ENCODE data around the gene CEACAM5.

CEACAM5 gene

GRCh38 chr19:41708481-41708880 lies at the start of gene CEACAM5:
Gene CEACAM5, plus strand, starts transcription at chr19:41708626. Its CDS starts 106 bp downstream, at chr19:41708732.
- no peak for DNase-seq

- no peak for DNase-seq
Observed at GRCh38 chr19:41666075-41666474, 42.4 kb upstream of the CEACAM5 start.

GRCh38 chr19:41668315-41668714 lies 40.1 kb upstream of the CEACAM5 start:
- no peak for DNase-seq

GRCh38 chr19:41670755-41671154 lies 37.7 kb upstream of the CEACAM5 start:
- no peak for DNase-seq

- DNase-seq, result no peak
Observed at GRCh38 chr19:41671486-41671885, 36.9 kb upstream of the CEACAM5 start.

- DNase-seq, result no peak
Observed at GRCh38 chr19:41682437-41682836, 26.0 kb upstream of the CEACAM5 start.

- DNase-seq, result no peak
Observed at GRCh38 chr19:41687419-41687818, 21.0 kb upstream of the CEACAM5 start.

GRCh38 chr19:41688098-41688497 lies 20.3 kb upstream of the CEACAM5 start, which contains the start of gene CEACAM7:
Gene CEACAM7, minus strand, starts transcription at chr19:41688270. Its CDS starts 105 bp downstream, at chr19:41688165.
- no peak for DNase-seq

- DNase-seq, result no peak
Observed at GRCh38 chr19:41688687-41689086, 19.7 kb upstream of the CEACAM5 start.

- DNase-seq, result no peak
Observed at GRCh38 chr19:41689993-41690800, 18.2 kb upstream of the CEACAM5 start.

- no peak for DNase-seq
Observed at GRCh38 chr19:41690801-41691065, 17.7 kb upstream of the CEACAM5 start.

- DNase-seq, result peak in 1 of 4 experiments; percentile 11
Observed at GRCh38 chr19:41691268-41691970, 17.0 kb upstream of the CEACAM5 start.

- no peak for DNase-seq
Observed at GRCh38 chr19:41694196-41694595, 14.2 kb upstream of the CEACAM5 start.

GRCh38 chr19:41694831-41695635 lies 13.4 kb upstream of the CEACAM5 start:
- no peak for DNase-seq

GRCh38 chr19:41695745-41696144 lies 12.7 kb upstream of the CEACAM5 start:
- DNase-seq, result no peak

- DNase-seq, result no peak
Observed at GRCh38 chr19:41696402-41697197, 11.8 kb upstream of the CEACAM5 start.

GRCh38 chr19:41697198-41697855 lies 11.1 kb upstream of the CEACAM5 start:
- DNase-seq, result no peak

GRCh38 chr19:41698746-41699230 lies 9.6 kb upstream of the CEACAM5 start:
- DNase-seq, result no peak

- no peak for DNase-seq
Observed at GRCh38 chr19:41699231-41699967, 9.0 kb upstream of the CEACAM5 start.

- no peak for DNase-seq
Observed at GRCh38 chr19:41699968-41700323, 8.5 kb upstream of the CEACAM5 start.

All from activated CD4-positive, CD25-positive, alpha-beta regulatory T cell (primary cell).